ENCODE results near the gene GDAP1L1.
"Not testable (repeated sequence)": the region's sequence is repeated elsewhere in the genome, so short reads cannot be mapped to it uniquely, and the experiment has no call there.

The GDAP1L1 gene

DNA sequence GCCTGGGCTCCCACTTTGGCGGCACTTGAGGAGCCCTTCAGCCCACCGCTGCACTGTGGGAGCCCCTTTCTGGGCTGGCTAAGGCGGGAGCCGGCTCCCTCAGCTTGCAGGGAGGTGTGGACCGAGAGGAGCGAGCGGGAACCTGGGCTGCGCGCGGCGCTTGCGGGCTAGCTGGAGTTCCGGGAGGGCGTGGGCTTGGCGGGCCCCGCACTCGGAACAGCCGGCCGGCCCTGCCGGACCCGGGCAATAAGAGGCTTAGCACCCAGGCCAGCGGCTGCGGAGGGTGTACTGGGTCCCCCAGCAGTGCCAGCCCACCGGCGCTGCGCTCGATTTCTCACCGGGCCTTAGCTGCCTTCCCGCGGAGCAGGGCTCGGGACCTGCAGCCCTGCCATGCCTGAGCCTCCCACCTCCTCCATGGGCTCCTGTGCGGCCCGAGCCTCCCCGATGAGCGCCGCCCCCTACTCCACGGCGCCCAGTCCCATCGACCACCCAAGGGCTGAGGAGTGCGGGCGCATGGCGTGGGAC, 52.0 kb downstream of the GDAP1L1 start:
- in situ Hi-C loops (cut with HindIII; ENCODE audit: low sequenced_read_pairs), result not testable (repeated sequence)

DNA sequence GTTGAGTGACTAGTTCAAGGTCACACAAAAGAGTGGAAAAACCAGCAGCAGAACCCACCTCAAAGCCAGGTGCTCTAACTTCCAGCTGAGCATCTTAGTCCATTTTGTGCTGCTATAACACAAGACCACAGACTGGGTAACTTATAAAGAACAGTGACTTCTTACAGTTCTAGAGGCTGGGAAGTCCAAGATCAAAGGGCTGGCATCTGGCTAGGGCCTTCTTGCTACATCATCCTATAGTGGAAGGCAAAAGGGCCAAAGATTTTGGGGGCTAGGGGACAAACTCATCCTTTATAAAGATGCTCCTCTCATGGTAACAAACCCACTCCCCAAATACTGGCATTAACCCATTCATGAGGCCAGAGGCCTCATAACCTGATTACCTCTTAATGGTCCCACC, 54.2 kb downstream of the GDAP1L1 start:
- in situ Hi-C loops (cut with HindIII; ENCODE audit: low sequenced_read_pairs), result no loop called here

DNA sequence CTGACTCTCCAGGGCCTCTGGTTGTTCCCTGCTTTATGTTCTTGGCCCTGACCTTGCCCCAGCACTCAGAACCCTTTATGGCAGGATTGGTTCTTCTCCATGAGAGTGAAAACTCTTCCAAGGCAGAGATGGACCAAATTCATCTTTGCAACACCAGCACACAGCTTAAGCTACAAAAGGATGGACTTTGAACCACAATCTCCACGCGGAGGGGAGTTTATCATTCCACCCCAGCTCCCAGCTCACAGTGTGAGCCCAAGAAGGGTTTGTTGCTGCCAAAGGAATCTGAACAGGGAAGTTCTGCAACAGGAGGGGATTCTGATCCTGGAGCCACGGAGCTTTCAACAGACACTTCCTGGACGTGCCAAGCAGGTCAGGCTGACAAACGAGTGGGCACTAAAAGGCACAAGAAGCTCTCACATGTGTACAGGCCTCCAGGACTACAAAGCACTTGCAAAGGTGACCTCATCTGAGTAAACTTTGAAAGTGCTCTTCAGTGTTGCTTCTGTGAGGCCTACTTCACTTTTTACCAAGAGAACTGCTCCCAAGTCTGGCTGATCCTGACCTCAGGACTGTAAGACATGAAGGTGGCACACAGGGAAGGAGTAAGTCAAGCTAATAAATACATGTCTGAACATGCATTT, 55.0 kb downstream of the GDAP1L1 start:
- in situ Hi-C loops (cut with HindIII; ENCODE audit: low sequenced_read_pairs), result no loop called here

DNA sequence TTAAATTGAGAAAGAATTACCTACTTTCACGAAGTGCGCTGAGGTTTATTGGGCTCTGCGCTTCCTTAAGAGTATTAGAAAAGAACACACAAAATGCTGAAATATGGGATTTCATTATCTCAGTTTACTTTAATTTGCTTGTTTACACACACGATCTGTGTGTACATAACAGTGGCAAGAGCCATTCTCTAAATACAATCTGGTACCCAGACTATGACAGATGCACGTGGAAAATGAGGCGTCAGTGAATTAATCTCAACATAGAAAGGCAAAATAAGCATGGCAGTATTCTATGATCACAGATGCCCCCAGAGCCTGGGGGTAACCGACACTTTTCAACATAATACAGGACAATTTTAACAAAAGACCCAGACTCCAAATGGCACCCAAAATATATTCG, 55.6 kb downstream of the GDAP1L1 start:
- in situ Hi-C loops (cut with HindIII; ENCODE audit: low sequenced_read_pairs), result no loop called here

DNA sequence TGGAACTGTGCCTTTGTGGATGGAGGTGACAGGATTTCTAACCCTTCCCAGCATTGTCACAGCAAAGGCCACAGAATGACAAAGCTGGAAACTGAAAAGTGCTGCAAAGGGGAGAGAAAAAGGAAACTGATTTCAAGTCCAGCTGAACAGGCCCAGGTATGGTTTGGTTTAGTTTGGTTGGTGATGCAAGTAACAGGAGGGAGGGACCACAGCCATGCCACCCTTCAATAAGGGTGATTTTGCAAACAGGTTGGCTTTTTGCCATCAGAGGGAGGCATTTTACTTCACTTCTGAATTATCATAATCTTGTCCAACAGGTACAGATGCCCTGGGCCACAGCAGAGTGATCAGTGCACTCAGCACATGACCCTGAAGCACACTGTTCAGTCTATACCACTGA, 57.3 kb downstream of the GDAP1L1 start:
- in situ Hi-C loops (cut with HindIII; ENCODE audit: low sequenced_read_pairs), result no loop called here

DNA sequence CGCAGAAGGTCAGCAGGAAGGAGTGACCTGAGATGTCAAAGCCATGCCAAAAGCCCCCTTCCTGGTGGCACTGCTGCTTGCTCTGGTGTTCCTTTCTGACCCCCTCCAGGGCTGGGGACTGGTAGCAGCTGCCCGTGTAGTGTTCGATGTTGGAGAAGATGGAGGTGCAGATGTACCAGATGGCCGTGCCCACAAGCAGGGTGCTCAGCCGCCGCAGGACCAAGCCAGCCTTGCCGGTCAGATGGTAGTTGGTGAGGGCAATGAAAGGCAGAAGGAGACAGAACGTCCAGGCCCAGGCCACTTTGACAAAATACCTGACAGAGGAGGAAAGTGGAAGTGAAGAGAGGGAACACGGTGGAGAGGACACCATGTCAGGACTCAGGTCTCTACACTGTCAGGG, 59.8 kb downstream of the GDAP1L1 start:
- in situ Hi-C loops (cut with HindIII; ENCODE audit: low sequenced_read_pairs), result no loop called here

DNA sequence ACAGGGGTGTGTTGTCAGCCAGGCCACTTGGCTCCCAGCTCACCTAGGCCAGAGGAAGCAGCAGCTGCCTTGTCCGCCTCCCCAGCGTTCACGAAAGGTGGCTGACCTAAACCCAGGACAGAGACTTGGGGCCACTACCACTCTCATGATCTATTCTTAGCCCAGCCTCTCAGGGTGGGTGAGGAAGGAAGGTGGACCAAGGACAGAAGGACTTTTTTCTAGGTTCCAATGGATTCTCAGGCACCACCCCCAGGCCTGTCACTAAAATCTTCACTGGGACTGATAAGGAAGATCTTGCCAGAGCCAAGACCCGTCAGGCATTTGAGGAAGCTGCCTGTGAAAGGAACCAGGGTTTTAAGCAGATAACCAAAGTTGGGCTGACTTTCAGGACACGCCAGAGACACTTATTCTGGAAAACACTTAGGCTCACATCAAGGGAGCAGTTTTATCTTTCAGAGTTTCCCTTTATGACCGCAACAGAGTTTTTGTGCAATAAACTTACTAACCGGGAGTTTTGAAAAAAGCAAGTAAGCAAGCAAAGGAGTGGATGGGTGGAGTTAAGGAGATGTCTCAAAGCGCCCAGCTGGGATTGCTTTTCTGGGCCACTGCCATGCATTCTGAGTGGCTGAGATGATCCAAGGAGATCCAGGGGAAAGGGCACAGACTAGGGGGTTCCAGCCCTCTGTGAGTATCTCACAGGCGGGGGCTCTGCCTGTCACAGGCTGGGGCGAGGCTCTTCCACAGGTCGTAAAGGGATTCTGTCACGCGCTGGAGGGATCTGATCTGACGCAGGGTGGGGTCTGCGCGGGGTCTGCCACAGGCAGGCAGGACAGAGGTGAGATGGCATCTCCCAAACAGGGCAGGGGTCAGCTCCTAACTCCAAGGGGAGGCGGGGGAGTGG, 62.9 kb downstream of the GDAP1L1 start:
- in situ Hi-C loops (cut with HindIII; ENCODE audit: low sequenced_read_pairs), result no loop called here

DNA sequence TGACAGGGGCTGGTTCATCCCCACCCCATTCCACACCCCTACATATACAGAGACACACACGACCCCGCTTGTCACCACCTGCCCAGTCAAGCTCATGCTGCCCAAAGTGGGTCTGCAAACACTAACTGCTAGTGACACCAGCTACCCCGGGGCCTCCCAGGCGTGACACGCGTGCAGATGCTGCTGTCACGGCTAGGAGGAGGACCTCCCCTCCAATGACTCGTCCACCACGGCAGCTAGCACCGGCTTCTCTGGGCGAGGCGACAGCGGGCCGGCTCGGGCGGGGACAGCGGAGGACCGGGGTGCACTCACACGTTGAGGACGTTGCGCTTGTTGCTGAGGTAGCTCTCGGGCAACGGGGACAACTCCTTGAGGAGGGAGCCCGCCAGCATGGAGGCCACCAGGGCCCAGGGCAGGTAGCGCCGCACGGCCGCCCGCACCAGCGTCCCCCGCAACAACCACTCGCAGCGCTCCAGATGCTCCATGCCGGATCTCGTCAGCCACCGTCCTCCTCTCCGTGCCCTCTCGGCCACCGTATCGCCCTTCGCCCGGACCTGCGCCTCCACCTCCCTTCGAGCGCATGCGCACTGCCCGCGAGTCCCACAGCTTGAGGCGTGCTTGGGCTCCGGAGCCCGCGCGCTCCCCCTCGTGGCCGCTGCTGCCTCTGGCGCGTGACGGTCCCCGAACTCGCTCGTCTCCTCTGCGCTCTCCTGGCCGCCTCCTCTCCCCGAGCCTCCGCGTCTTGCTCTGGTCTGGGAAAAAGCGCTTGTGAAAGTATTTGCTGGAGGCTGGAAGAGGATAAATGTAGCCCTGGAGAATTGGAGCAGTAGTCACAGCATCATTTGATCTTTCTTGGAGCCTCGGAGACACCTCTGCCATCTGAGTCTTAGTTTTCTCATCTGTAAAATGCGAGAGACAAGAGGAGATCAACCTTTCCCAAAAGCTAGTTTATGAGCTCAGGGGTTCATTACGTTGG, 63.8 kb downstream of the GDAP1L1 start, which contains the start of gene FITM2:
Gene FITM2 (minus strand): TSS at position 539 of the 976 bp plus-strand sequence. CDS start 54 bp downstream, at position 485.
- in situ Hi-C loops (cut with HindIII; ENCODE audit: low sequenced_read_pairs), result no loop called here

DNA sequence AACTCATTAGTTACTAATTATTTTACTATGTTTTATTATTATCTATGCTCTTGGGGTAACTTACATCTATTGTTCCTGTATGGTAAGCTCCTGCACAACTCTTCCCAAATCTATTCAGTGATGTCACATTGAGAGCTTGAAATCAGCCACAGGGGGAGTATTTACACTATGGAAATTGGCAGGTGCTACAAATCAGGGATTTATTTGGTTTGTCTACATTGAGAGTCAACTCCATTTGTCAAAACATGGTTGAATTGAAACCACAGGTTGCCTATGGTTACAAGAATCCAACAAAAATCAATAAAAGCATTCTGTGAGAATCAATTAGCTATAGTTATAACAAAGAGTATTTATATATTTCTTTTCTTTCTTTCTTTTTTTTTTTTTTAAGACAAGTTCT, 67.8 kb downstream of the GDAP1L1 start:
- in situ Hi-C loops (cut with HindIII; ENCODE audit: low sequenced_read_pairs), result no loop called here

DNA sequence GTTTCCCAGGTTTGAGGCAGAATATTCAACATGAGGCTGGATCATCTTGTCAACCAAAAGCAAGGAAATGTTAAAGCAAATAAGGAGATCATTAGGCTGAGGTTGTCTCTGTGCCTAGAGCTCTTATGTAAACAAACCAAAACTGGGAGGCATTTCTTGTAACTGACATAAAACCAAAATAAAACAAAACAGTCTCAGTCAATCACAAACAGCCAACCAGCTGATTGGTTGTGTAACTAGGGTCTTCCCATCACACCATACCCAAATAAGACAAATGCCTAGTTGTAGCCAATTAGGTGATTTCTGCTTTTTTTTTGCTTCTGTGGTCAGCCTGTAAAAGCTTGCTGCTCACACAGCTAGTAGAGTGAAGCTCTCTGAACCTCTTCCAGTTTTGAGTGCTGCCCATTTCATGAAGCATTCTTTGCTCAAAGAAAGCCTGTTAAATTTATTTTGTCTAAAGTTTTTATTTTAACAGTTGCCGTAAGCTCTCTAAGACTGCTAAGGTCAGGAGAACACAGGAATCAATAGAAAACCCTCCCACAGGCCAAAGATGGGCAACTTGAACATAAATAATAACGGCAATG, 72.8 kb downstream of the GDAP1L1 start:
- in situ Hi-C loops (cut with HindIII; ENCODE audit: low sequenced_read_pairs), result no loop called here

DNA sequence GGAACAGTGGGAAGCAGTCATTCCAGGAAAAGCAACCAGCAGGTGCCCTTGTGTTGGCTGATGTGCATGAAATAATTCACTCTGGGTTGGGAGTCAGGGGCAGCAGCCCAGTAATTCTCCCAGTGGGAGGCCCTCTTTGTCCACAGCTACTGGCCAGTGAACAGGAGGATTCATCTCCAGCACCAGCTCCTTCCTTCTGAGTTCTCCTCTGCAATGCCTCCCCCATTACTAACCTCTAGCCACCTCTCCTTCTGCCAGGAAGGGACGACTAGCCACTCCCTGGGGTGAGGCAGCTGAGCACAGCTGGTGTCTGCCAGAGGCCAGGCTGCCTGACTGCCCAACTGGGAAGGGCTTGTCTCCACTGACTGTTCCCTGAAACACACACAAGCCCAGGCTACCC, 77.2 kb downstream of the GDAP1L1 start:
- in situ Hi-C loops (cut with HindIII; ENCODE audit: low sequenced_read_pairs), result no loop called here

DNA sequence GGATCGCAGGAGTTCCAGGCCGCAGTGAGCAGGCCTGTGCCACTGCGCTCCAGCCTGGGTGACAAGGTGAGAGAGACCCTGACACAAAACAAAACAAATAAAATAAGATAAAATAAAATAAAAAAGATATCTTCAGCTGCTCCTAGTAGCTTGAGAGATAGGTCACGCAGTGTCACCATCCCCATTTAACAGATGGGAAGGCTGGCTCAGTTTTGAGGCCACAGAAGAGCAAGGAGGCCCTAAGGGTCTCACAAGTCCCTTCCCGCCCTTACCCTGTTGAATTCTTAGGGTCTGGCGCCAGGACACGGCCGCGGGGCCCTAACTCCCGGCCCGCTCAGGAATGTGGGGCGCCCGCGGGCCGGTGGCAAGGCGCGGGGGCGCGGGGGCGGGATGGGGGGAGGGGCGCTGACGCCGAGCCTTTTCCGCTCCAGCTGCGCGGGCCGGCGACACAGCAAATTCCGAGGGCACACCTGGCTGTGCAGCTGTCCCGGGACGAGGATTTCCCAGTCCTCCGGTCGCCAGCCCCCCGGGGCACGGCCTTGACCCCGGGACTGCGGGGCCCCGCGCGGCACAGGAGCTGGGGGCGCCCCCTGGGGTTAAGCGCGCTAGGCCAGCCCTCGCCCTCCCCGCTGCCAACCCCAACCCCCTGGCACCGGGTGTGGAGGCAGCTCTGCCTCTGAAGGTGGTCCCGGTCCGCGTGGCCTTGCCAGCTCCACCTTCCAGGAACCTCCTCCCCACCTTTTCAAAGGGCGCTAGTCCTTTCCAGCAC, 79.5 kb downstream of the GDAP1L1 start:
- in situ Hi-C loops (cut with HindIII; ENCODE audit: low sequenced_read_pairs), result no loop called here

DNA sequence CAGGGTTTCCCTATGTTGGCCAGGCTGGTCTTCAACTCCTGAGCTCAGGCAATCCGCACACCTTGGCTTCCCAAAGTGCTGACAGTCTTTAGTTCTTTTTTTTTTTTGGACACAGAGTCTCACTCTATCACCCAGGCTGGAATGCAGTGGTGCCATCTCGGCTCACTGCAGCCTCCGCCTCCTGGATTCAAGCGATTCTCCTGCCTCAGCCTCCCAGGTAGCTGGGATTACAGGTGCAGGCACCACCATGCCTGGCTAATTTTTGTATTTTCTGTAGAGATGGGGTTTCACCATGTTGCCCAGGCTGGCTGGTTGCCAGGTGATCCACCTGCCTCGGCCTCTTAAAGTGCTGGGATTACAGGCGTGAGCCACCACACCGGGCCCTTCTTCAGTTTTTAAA, 80.6 kb downstream of the GDAP1L1 start:
- in situ Hi-C loops (cut with HindIII; ENCODE audit: low sequenced_read_pairs), result not testable (repeated sequence)

DNA sequence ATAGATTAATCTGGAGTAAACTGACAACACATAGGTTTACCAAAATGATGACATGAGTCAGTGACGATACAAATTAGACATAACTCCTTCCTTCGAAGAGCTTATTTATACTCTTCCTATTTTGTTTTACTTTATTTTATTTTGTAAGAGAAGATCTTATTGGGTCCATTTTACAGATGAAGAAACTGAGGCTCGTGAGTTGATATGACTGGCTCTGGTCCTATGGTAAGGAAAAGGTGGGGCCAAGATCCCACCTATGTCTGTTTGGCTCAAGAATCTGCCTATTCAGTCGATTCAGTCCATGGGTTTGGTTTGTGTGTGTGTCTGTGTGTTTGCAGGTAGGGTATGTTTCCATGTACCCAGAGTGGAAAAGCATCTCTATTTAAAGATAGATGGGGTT, 81.3 kb downstream of the GDAP1L1 start:
- in situ Hi-C loops (cut with HindIII; ENCODE audit: low sequenced_read_pairs), result no loop called here
